ENCODE data around the gene ZSWIM3. TPM values are rescaled to one million over a fixed set of nuclear protein-coding genes. Genes with fewer than 3 reads are reported as not detected.

The ZSWIM3 gene
- total and polyA plus RNA-seq, 2 of the 13 experiments (the other 11 are each of a cell fraction or from before 2014, with no cell fraction given), result 5.2 to 5.8 TPM

- TF ChIP-seq AHR (CRISPR knock-in tag; IDR thresholded peaks at IDR 0.05), result peak; percentile 100
- TF ChIP-seq ZZZ3 (CRISPR knock-in tag; IDR thresholded peaks at IDR 0.05; ENCODE audit: borderline replicate concordance), result peak; percentile 98
- no peak; the same call in 1 of the 2 replicates for TF ChIP-seq MLLT10 (CRISPR knock-in tag; IDR thresholded peaks at IDR 0.05)
- peak; percentile 94 for TF ChIP-seq ELF3 (CRISPR knock-in tag; IDR thresholded peaks at IDR 0.05)
- TF ChIP-seq ZNF788 (CRISPR knock-in tag; IDR thresholded peaks at IDR 0.05; ENCODE audit: borderline replicate concordance), result peak; percentile 100
- TF ChIP-seq SOX5 (CRISPR knock-in tag; IDR thresholded peaks at IDR 0.05; ENCODE audit: borderline replicate concordance), result peak; percentile 92
- TF ChIP-seq BHLHE40 (IDR thresholded peaks at IDR 0.05; ENCODE audit: low read length), result peak; percentile 98
- TF ChIP-seq ZNF441 (CRISPR knock-in tag; IDR thresholded peaks at IDR 0.05; ENCODE audit: borderline replicate concordance), result peak; percentile 95
- TF ChIP-seq POLR2G (IDR thresholded peaks at IDR 0.05; ENCODE audit: low read depth, low read length), result peak; percentile 99
- TF ChIP-seq ELK4 (CRISPR knock-in tag; IDR thresholded peaks at IDR 0.05; ENCODE audit: borderline replicate concordance), result peak; percentile 80; the same call in 1 of the 2 replicates
- TF ChIP-seq, protein P1, sequence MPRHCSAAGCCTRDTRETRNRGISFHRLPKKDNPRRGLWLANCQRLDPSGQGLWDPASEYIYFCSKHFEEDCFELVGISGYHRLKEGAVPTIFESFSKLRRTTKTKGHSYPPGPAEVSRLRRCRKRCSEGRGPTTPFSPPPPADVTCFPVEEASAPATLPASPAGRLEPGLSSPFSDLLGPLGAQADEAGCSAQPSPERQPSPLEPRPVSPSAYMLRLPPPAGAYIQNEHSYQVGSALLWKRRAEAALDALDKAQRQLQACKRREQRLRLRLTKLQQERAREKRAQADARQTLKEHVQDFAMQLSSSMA (CRISPR knock-in tag; IDR thresholded peaks at IDR 0.05), result peak; percentile 98
- TF ChIP-seq ATM (IDR thresholded peaks at IDR 0.05; ENCODE audit: borderline replicate concordance), result no peak
- TF ChIP-seq DMTF1 (CRISPR knock-in tag; IDR thresholded peaks at IDR 0.05), result peak; percentile 92; the same call in 1 of the 2 replicates
- TF ChIP-seq ZNF17 (CRISPR knock-in tag; IDR thresholded peaks at IDR 0.05), result peak; percentile 89
- TF ChIP-seq, protein P2, sequence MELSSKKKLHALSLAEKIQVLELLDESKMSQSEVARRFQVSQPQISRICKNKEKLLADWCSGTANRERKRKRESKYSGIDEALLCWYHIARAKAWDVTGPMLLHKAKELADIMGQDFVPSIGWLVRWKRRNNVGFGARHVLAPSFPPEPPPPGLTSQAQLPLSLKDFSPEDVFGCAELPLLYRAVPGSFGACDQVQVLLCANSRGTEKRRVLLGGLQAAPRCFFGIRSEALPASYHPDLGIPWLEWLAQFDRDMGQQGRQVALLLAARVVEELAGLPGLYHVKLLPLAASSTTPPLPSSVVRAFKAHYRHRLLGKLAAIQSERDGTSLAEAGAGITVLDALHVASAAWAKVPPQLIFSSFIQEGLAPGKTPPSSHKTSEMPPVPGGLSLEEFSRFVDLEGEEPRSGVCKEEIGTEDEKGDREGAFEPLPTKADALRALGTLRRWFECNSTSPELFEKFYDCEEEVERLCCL (CRISPR knock-in tag; IDR thresholded peaks at IDR 0.05; ENCODE audit: borderline replicate concordance), result peak; percentile 98
- peak; percentile 98 for TF ChIP-seq PAXIP1 (CRISPR knock-in tag; conservative IDR thresholded peaks at IDR 0.05)
- TF ChIP-seq SALL2 (CRISPR knock-in tag; IDR thresholded peaks at IDR 0.05), result peak; percentile 99
- peak; percentile 100 for TF ChIP-seq RAD51 (IDR thresholded peaks at IDR 0.05; ENCODE audit: borderline replicate concordance)
- TF ChIP-seq ZC3H13 (CRISPR knock-in tag; IDR thresholded peaks at IDR 0.05), result peak; percentile 100
These were observed 33.9 kb downstream of the ZSWIM3 start, which contains the start of the genes CTSA and NEURL2 (continued) for GRCh38 chr20:45890985-45891983.

Measured in HepG2 (cell line).